OCI-LY7 (cell line): ENCODE results near the gene SOX8. TPM values are rescaled to one million over a fixed set of nuclear protein-coding genes. Genes with fewer than 3 reads are reported as not detected.
"Not testable (repeated sequence)": the region's sequence is repeated elsewhere in the genome, so short reads cannot be mapped to it uniquely, and the experiment has no call there.

Experiments
- BruUV-seq: library from RNA; stranded (reverse); fragments of 400-500 nt; replicated peaks from 2 replicates; lab custom pipeline; 2021; lab: Mats Ljungman, UMichigan
- CTCF ChIA-PET: fragments of 300-600 bp; sonication (Branson Sonifier 250); formaldehyde crosslinking; loops from one replicate; lab custom pipeline; 2022; ENCODE audit warnings: antibody characterized with exemption; ENCODE audit not compliant: unreplicated experiment; lab: Charles Lee
- POLR2A ChIA-PET: fragments of 300-600 bp; sonication (Branson Sonifier 250); formaldehyde crosslinking; loops from one replicate; lab custom pipeline; 2022; ENCODE audit warnings: antibody characterized with exemption; lab: Charles Lee
- DNase-seq: peaks from one replicate; pipeline ENCODE4 v3.0.0-alpha.2; 2015; ENCODE audit warnings: low spot score
- H2AFZ ChIP-seq: fragments of 200-600 bp; sonication (generic), shearing (Covaris generic); 2 replicates; pipeline ENCODE4 v1.6.1; 2014; ENCODE audit warnings: mild to moderate bottlenecking, antibody characterized with exemption, low read length, moderate library complexity
- H3K27ac ChIP-seq: fragments of 200-600 bp; sonication (generic); 2 replicates; pipeline ENCODE4 v1.5.1; 2014; ENCODE audit warnings: mixed run types, low read depth, mild to moderate bottlenecking, moderate library complexity, low read length, inconsistent platforms; ENCODE audit not compliant: poor library complexity, severe bottlenecking
- H3K36me3 ChIP-seq: fragments of 200-600 bp; sonication (generic); 2 replicates; pipeline ENCODE4 v1.6.1; 2014; ENCODE audit warnings: mild to moderate bottlenecking, antibody characterized with exemption, low read length, moderate library complexity, mixed read lengths; ENCODE audit not compliant: insufficient read depth
- H3K4me1 ChIP-seq: fragments of 200-600 bp; sonication (generic); 2 replicates; pipeline ENCODE4 v1.5.1; 2014; ENCODE audit warnings: mild to moderate bottlenecking, low read length; ENCODE audit not compliant: insufficient read depth, poor library complexity, severe bottlenecking
- H3K4me2 ChIP-seq: fragments of 200-600 bp; sonication (generic); 2 replicates; pipeline ENCODE4 v1.6.1; 2014; ENCODE audit warnings: mild to moderate bottlenecking, low read length
- H3K4me3 ChIP-seq: fragments of 200-600 bp; sonication (generic); 2 replicates; pipeline ENCODE4 v1.5.1; 2014; ENCODE audit warnings: mild to moderate bottlenecking, low read depth, low read length; ENCODE audit not compliant: poor library complexity, severe bottlenecking
- H3K79me2 ChIP-seq: fragments of 200-600 bp; sonication (generic); 2 replicates; pipeline ENCODE4 v1.6.1; 2016; ENCODE audit warnings: low read depth, mild to moderate bottlenecking, low read length, moderate library complexity, mixed read lengths; ENCODE audit not compliant: insufficient read depth
- H3K9me2 ChIP-seq: fragments of 200-600 bp; sonication (generic); 2 replicates; pipeline ENCODE4 v1.6.1; 2016; ENCODE audit warnings: mild to moderate bottlenecking, low read length, mixed read lengths; ENCODE audit not compliant: insufficient read depth
- H3K9me3 ChIP-seq: fragments of 200-600 bp; sonication (generic); 2 replicates; pipeline ENCODE4 v1.6.1; 2014; ENCODE audit warnings: mild to moderate bottlenecking, mixed run types, low read length, mixed read lengths
- H4K20me1 ChIP-seq: fragments of 200-600 bp; sonication (generic); 2 replicates; pipeline ENCODE4 v1.6.1; 2014; ENCODE audit warnings: mild to moderate bottlenecking, antibody characterized with exemption, low read length, moderate library complexity, mixed read lengths; ENCODE audit not compliant: insufficient read depth
- EZH2phosphoT487 ChIP-seq: fragments of 200-600 bp; sonication (generic); IDR thresholded peaks from 2 replicates; pipeline ENCODE4 v1.6.1; 2018; ENCODE audit warnings: low read depth, borderline replicate concordance, mild to moderate bottlenecking, mixed run types, antibody characterized with exemption, low read length, moderate library complexity, mixed read lengths
- intact Hi-C: fragments of 100-400 bp; cut with micrococcal nuclease; formaldehyde crosslinking; loops from one replicate; pipeline ENCODE4 v1.10.0; 2022; ENCODE audit not compliant: unreplicated experiment
- total RNA-seq, 2 experiments: library from RNA; depleted of rRNA in 1 of 2; stranded (reverse); fragments of >200 nt in 1 of 2; shearing (Covaris generic) in 1 of 2; gene quantifications; 2 replicates each; pipeline ENCODE4 v1.2.3, GENCODE V29; 2014 to 2022
- TF ChIP-seq, protein P1 (sequence below): fragments of 200-600 bp; sonication (generic); conservative IDR thresholded peaks from 2 replicates; pipeline ENCODE4 v1.5.1; 2014; ENCODE audit warnings: mild to moderate bottlenecking, antibody characterized with exemption, low read length, moderate library complexity, mixed read lengths

The SOX8 gene
- total RNA-seq, 2 experiments from 2014 or later, result 0.85 to 2.4 TPM

DNA sequence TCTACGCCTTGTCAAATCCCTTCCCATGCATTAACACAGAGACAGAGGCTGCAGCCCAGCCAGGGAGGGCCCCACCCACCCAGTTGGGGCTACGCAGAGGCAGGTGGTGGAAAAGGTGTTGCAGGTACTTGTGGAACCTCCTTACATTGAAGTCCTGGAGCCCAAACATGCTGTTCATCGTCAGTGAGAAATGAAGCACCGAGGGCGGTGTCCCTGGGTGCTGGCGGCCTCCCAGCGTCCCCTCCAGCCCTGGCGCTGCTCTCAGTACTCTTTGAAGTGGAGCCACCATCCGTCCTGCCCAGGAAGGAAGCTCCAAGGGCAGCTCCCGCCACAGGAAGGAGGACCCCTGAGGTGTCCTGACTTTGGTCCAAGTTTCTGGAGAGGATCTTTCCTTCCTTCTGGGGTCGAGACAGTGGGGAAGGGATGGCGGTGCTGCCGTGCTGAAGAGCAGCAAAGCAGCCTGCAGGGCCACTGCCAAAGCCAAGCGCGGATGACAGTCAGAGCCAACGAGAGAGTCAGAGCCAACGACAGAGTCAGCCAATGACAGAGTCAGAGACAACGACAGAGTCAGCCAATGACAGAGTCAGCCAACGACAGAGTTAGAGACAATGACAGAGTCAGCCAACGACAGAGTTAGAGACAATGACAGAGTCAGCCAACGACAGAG lies 34.2 kb upstream of the SOX8 start:
- peaks cover 18% of the 10 kb centered on the region for H3K36me3 ChIP-seq
- no peak overlapping the region for H3K27ac ChIP-seq
- intact Hi-C loops, result no loop called here
- DNase-seq, result no peak
- no peak overlapping the region for H2AFZ ChIP-seq
- H3K4me3 ChIP-seq, result no peak overlapping the region
- ChIA-PET CTCF (no interaction called here), POLR2A (no interaction called here)
- H3K4me1 ChIP-seq, result no peaks in the 10 kb centered on the region
- no peak for TF ChIP-seq EZH2phosphoT487
- TF ChIP-seq, protein P1, sequence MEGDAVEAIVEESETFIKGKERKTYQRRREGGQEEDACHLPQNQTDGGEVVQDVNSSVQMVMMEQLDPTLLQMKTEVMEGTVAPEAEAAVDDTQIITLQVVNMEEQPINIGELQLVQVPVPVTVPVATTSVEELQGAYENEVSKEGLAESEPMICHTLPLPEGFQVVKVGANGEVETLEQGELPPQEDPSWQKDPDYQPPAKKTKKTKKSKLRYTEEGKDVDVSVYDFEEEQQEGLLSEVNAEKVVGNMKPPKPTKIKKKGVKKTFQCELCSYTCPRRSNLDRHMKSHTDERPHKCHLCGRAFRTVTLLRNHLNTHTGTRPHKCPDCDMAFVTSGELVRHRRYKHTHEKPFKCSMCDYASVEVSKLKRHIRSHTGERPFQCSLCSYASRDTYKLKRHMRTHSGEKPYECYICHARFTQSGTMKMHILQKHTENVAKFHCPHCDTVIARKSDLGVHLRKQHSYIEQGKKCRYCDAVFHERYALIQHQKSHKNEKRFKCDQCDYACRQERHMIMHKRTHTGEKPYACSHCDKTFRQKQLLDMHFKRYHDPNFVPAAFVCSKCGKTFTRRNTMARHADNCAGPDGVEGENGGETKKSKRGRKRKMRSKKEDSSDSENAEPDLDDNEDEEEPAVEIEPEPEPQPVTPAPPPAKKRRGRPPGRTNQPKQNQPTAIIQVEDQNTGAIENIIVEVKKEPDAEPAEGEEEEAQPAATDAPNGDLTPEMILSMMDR, result no peak
- no peaks in the 10 kb centered on the region for H3K79me2 ChIP-seq
- H4K20me1 ChIP-seq, result no peaks in the 10 kb centered on the region
- H3K4me2 ChIP-seq, result no peak overlapping the region
- no peaks in the 10 kb centered on the region for H3K9me2 ChIP-seq
- peaks cover 5% of the 10 kb centered on the region; the same call in 1 of the 2 replicates for H3K9me3 ChIP-seq
- no TSS peak for BruUV-seq

DNA sequence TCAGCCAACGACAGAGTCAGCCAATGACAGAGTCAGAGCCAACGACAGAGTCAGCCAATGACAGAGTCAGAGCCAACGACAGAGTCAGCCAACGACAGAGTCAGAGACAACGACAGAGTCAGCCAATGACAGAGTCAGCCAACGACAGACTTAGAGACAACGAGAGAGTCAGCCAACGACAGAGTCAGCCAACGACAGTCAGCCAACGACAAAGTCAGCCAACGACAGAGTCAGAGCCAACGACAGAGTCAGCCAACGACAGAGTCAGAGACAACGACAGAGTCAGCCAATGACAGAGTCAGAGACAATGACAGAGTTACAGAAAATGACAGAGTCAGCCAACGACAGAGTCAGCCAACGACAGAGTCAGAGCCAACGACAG lies 33.7 kb upstream of the SOX8 start:
- H3K9me3 ChIP-seq, H3K79me2 ChIP-seq, H2AFZ ChIP-seq, H3K4me3 ChIP-seq, CTCF ChIA-PET, BruUV-seq, H3K9me2 ChIP-seq, H4K20me1 ChIP-seq, H3K4me2 ChIP-seq, intact Hi-C loops, H3K4me1 ChIP-seq, DNase-seq, POLR2A ChIA-PET, H3K27ac ChIP-seq: not testable (repeated sequence)
- peaks cover 13% of the 10 kb centered on the region for H3K36me3 ChIP-seq

DNA sequence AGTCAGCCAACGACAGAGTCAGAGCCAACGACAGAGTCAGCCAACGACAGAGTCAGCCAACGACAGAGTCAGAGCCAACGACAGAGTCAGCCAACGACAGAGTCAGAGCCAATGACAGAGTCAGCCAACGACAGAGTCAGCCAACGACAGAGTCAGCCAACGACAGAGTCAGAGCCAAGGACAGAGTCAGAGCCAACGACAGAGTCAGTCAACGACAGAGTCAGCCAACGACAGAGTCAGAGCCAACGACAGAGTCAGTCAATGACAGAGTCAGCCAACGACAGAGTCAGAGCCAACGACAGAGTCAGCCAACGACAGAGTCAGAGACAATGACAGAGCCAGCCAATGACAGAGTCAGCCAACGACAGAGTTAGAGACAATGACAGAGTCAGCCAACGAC lies 32.8 kb upstream of the SOX8 start:
- H3K27ac ChIP-seq, H3K9me3 ChIP-seq, DNase-seq, H3K4me2 ChIP-seq, BruUV-seq, H3K4me1 ChIP-seq, CTCF ChIA-PET, H3K9me2 ChIP-seq, H2AFZ ChIP-seq, H4K20me1 ChIP-seq, H3K79me2 ChIP-seq, POLR2A ChIA-PET, intact Hi-C loops, H3K4me3 ChIP-seq: not testable (repeated sequence)
- H3K36me3 ChIP-seq, result peaks cover 12% of the 10 kb centered on the region

DNA sequence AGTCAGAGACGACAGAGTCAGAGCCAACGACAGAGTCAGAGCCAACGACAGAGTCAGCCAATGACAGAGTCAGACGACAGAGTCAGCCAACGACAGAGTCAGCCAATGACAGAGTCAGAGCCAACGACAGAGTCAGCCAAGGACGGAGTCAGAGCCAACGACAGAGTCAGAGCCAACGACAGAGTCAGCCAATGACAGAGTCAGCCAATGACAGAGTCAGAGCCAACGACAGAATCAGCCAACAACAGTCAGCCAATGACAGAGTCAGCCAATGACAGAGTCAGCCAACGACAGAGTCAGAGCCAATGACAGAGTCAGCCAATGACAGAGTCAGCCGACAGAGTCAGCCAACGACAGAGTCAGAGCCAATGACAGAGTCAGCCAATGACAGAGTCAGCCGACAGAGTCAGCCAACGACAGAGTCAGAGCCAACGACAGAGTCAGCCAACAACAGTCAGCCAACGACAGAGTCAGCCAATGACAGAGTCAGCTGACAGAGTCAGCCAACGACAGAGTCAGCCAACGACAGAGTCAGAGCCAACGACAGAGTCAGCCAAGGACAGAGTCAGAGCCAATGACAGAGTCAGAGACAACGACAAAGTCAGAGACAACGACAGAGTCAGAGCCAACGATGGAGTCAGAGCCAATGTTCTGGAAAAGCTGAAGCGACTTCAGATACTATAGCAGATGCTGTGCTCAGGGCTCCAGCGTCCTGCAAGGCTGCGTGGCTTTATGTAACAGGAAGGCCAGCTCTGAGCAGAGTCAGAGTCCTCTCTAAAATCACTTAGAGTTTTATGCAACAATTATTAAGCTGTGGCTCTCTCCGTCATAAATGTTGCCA lies 30.6 kb upstream of the SOX8 start:
- H3K27ac ChIP-seq, H3K9me3 ChIP-seq, H3K4me3 ChIP-seq, H4K20me1 ChIP-seq, H3K9me2 ChIP-seq, H3K79me2 ChIP-seq, H3K4me1 ChIP-seq, intact Hi-C loops, H3K4me2 ChIP-seq, BruUV-seq, DNase-seq, H2AFZ ChIP-seq, H3K36me3 ChIP-seq, CTCF ChIA-PET: not testable (repeated sequence)
- POLR2A ChIA-PET, result interaction anchor here (0.6 kb wide), 2 partner anchors 147 to 659 kb away, joined by 3 read pairs; no protein-coding TSS in a partner anchor
